NT2/D1 (cell line): ENCODE results near the gene CFAP74.
A peak's percentile ranks its signal among the peaks of the same experiment; 100 is the strongest.

ENCODE experiments used
- DNase-seq: peaks from one replicate; pipeline ENCODE4 v3.0.0-alpha.2; 2011; ENCODE audit warnings: low read depth, low spot score
- H3K27me3 ChIP-seq: 2 replicates; pipeline ENCODE4 v1.6.0; 2011; ENCODE audit warnings: mild to moderate bottlenecking; ENCODE audit not compliant: insufficient read length, insufficient read depth
- H3K36me3 ChIP-seq: 2 replicates; pipeline ENCODE4 v1.6.1; 2011; ENCODE audit warnings: mild to moderate bottlenecking, low read length, mixed read lengths; ENCODE audit not compliant: insufficient read depth, insufficient read length
- H3K4me1 ChIP-seq: 2 replicates; pipeline ENCODE4 v1.5.1; 2011; ENCODE audit not compliant: insufficient read depth, insufficient read length
- H3K4me3 ChIP-seq: 2 replicates; pipeline ENCODE4 v1.5.1; 2011; ENCODE audit warnings: low read depth; ENCODE audit not compliant: insufficient read length
- H3K9ac ChIP-seq: 2 replicates; pipeline ENCODE4 v1.6.0; 2011; ENCODE audit warnings: low read depth; ENCODE audit not compliant: insufficient read length
- H3K9me3 ChIP-seq: 2 replicates; pipeline ENCODE4 v1.5.1; 2011; ENCODE audit warnings: mild to moderate bottlenecking, low read length; ENCODE audit not compliant: insufficient read depth
- SUZ12 ChIP-seq: IDR thresholded peaks from 2 replicates; pipeline ENCODE4 v1.6.1; 2011; ENCODE audit not compliant: insufficient read length, insufficient read depth; ENCODE audit errors: extremely low read depth
- YY1 ChIP-seq: IDR thresholded peaks from 2 replicates; pipeline ENCODE4 v1.6.1; 2011; ENCODE audit not compliant: insufficient read length, insufficient read depth
- ZNF274 ChIP-seq: IDR thresholded peaks from 2 replicates; pipeline ENCODE4 v1.6.1; 2011; ENCODE audit warnings: mild to moderate bottlenecking, low read depth, low read length

CFAP74 gene

DNA sequence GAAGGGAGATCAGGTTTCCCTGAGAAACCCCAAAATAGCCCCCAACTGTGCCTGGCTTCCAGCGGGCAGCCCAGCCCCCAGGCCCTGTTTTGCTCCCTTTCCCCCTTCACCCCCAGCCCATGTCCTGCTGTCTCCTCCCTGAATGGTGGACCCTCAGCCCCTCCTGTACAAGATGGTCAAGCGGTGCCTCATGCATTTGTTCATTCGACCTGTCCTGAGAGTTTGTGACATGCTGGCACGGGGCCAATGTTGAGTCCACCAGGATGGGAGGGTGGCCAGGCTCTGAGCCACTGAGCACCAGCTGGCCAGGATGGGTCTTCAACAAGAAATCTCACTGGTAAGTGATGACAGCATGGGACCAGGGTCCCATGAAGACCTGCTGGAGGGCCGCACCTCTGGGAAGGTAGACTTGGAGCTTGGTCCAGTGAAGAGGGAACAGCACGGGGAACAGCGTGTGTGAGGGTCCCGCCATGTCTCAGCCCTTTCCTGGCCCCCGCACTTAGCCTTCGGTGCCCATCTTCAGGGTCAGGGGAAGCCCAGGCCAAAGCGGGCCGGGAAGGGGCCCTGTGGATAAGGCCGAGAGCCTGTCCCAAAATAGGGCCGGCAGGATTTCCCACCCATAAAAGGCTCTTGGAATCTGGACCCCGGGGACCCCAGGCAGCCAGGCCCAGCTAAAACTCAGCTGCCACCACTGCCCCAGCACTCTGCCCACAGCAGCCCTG lies 88.5 kb downstream of the CFAP74 start, which contains the start of gene CALML6:
Gene CALML6, plus strand, starts transcription at position 290 of the 722 bp plus-strand sequence. Its CDS starts 21 bp downstream, at position 311.
- H3K27me3 ChIP-seq = no peaks in the 10 kb centered on the region
- H3K4me3 ChIP-seq = no peak within 1 kb of the TSS
- TF ChIP-seq SUZ12 (no peak), YY1 (no peak), ZNF274 (no peak)
- peaks cover 26% of the 10 kb centered on the region for H3K4me1 ChIP-seq
- peak within 1 kb of the TSS; percentile 56 for H3K9ac ChIP-seq
- no peak for DNase-seq
- no peaks in the 10 kb centered on the region for H3K9me3 ChIP-seq
- no peaks in the 10 kb centered on the region for H3K36me3 ChIP-seq

DNA sequence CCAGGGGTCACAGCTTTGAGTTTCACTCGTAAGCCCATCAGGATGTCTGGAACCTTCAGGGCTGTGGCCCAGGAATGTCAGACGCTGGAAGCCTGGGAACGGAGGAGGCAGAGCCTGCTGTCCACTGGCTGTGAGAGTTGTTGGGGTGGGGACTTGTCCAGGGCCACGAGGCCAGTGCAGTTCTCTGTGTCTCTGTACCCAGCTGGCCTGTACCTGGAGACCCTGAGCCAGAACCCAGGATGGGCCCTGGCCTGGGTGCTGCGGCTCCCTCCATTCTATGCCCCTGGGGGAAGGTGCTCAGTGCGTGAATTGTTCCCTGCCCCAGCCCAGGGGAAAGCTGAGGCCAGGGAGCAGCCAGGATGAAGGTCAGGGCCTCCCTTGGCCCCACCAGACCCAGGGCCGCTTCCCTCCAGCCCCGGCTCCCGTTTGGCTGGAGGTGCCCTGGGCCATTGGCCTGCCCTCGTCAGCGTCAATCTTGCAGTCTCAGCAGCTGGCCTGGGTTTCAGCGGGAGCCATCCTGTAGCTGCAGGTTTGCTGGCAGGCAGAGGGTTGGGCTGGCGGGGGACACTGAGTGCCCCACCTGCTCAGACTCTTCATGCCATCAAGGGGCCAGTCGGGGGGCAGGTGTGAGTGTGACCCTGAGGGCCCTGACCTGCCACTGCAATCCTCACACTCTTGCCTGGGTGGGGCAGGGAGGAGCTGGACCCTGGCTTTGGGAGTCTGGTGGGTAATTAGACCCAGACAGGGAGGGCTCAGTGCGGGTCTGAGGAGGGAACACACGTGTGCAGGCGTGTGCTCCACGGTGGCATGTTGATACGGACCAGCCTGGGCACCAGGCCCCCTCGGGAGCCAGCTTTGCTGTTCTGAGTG lies 89.2 kb downstream of the CFAP74 start:
- DNase-seq = no peak
- Histone ChIP-seq H3K9me3 (no peaks in the 10 kb centered on the region), H3K36me3 (no peaks in the 10 kb centered on the region), H3K4me3 (no peak overlapping the region), H3K4me1 (peaks cover 21% of the 10 kb centered on the region), H3K9ac (peak overlapping the region; percentile 56), H3K27me3 (no peaks in the 10 kb centered on the region)
- TF ChIP-seq ZNF274 (no peak), YY1 (no peak), SUZ12 (no peak)

DNA sequence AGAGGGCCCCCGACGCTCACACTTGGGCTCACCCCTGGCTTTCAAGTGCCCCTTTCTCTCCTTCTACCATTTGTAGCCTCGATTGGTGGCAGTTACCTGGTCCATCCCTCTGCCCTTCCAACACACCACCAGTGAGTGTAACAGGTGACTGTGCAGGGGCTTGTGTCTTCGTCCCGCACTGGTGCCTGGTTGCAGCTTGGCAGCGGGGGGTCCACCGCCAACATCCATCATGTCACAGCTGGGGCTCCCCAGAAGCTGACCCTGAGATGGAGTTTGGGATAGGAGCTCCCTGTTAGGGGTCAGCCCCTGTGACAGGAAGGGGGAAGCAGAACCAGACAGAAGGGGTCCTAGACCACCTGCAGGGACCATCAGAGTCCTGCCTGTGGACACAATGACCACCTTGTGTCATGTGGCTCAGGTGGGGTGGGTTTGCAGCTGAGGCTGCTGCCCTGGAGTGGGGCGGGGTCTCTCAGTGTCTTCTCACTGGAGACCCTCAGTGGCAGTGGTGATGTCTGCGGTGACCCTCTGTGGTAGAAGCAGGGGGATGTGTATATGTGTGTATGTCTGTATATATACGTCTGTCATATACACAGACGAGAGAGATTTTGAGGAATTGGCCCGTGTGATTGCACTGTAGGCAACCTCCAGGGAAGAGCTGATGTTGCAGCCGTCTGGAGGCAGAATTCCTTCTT lies 92.1 kb downstream of the CFAP74 start:
- no peaks in the 10 kb centered on the region for H3K36me3 ChIP-seq
- H3K27me3 ChIP-seq = no peaks in the 10 kb centered on the region
- no peak overlapping the region for H3K4me3 ChIP-seq
- H3K4me1 ChIP-seq = peaks cover 16% of the 10 kb centered on the region
- H3K9me3 ChIP-seq = no peaks in the 10 kb centered on the region
- H3K9ac ChIP-seq = no peak overlapping the region
- TF ChIP-seq ZNF274 (no peak), SUZ12 (no peak), YY1 (no peak)
- no peak for DNase-seq

DNA sequence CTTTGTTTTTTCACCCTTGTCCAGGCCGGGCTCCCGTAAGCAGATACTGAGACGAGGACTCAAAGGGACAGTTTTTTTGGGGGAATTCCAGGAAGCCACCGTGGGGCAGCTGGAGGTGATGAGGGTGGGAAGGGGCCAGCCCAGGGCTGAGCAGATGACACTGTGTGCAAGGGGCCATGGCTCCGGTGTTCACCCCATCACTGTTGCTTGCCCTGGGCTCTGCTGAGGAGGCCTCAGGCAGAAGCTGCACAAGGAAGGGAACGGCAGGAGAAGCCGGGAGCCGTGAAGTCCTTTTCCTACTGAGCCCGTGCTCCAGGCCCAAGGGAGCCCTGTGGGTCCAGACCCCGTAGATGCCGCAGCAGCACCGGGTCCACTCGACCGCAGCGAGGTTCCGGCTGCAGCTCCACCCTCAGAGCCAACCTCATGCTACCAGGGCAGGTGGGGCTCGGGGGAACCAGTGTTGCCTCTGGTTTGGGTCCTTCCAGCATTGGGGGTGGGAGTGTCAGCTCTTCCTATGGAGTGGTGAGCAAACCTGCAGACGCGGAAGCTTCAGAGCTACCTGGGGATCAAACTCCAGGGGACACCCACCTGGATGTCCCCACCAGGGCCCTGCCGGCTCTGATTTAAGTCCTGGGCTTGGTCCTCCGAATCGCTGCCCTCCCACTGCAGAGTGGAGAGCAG lies 92.8 kb downstream of the CFAP74 start:
- Histone ChIP-seq H3K9ac (peak overlapping the region; percentile 76), H3K36me3 (no peaks in the 10 kb centered on the region), H3K4me1 (peaks cover 17% of the 10 kb centered on the region), H3K27me3 (no peaks in the 10 kb centered on the region), H3K4me3 (no peak overlapping the region), H3K9me3 (no peaks in the 10 kb centered on the region)
- TF ChIP-seq ZNF274 (no peak), SUZ12 (no peak), YY1 (no peak)
- no peak for DNase-seq

DNA sequence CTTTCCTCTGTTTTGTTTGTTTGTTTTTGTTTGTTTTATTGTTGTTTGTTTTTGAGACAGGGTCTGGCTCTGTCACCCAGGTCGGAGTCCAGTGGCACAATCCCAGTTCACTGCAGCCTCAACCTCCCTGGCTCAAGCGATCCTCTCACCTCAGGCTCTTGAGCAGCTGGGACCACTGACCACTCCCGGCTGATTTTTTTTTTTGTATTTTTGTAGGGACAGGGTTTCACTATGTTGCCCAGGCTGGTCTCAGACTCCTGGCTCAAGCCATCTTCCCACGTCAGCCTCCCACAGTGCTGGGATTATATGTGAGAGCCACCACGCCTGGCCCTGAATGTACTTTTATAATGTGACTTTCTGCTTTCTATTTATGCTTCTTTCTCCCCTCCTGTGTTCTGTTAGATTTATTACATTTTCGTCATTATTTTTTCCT lies 93.5 kb downstream of the CFAP74 start:
- no peaks in the 10 kb centered on the region for H3K9me3 ChIP-seq
- no peaks in the 10 kb centered on the region for H3K36me3 ChIP-seq
- H3K9ac ChIP-seq = peak overlapping the region; percentile 76
- H3K27me3 ChIP-seq = no peaks in the 10 kb centered on the region
- peak overlapping the region; percentile 46 for H3K4me3 ChIP-seq
- peaks cover 17% of the 10 kb centered on the region for H3K4me1 ChIP-seq
- no peak for DNase-seq
- TF ChIP-seq ZNF274 (no peak), SUZ12 (no peak), YY1 (no peak)

DNA sequence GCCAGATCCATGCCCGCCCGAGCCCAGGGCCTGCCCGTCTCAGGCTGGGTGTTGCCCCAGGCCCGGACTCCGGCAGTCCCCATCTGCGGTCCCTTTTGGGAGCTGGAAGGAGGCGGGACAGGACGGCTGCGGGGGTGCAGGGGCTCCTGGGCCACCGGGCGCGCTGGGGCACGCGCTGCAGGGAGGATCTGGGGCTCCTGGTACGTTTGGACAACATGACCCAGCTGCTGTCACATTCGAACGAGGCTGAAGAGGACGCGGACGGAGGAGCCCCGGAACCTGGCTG lies 95.1 kb downstream of the CFAP74 start:
- Histone ChIP-seq H3K27me3 (no peaks in the 10 kb centered on the region), H3K9me3 (no peaks in the 10 kb centered on the region), H3K9ac (peak overlapping the region; percentile 83), H3K4me1 (peaks cover 8% of the 10 kb centered on the region), H3K4me3 (peak overlapping the region; percentile 62), H3K36me3 (no peaks in the 10 kb centered on the region)
- no peak for DNase-seq
- TF ChIP-seq YY1 (no peak), ZNF274 (no peak), SUZ12 (no peak)
